Endometrial microvascular endothelial cells (primary cell): Measurements from ENCODE around the gene CDC42SE2. TPM values are rescaled to one million over a fixed set of nuclear protein-coding genes. Genes with fewer than 3 reads are reported as not detected.

Source experiments
- in situ Hi-C: cut with HindIII; loops from 2 replicates; pipeline ENCODE4 v1.10.0; 2017; ENCODE audit warnings: low sequenced_read_pairs, low pct_unique_long_range_greater_than_20kb; ENCODE audit errors: inconsistent ontology term
- total RNA-seq: library from RNA; depleted of rRNA; stranded (reverse); fragments of >200 nt; gene quantifications from one replicate; pipeline ENCODE4 v1.2.3, GENCODE V29; 2015; ENCODE audit errors: inconsistent ontology term

Gene CDC42SE2, protein sequence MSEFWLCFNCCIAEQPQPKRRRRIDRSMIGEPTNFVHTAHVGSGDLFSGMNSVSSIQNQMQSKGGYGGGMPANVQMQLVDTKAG
- 28.6 TPM for total RNA-seq

DNA sequence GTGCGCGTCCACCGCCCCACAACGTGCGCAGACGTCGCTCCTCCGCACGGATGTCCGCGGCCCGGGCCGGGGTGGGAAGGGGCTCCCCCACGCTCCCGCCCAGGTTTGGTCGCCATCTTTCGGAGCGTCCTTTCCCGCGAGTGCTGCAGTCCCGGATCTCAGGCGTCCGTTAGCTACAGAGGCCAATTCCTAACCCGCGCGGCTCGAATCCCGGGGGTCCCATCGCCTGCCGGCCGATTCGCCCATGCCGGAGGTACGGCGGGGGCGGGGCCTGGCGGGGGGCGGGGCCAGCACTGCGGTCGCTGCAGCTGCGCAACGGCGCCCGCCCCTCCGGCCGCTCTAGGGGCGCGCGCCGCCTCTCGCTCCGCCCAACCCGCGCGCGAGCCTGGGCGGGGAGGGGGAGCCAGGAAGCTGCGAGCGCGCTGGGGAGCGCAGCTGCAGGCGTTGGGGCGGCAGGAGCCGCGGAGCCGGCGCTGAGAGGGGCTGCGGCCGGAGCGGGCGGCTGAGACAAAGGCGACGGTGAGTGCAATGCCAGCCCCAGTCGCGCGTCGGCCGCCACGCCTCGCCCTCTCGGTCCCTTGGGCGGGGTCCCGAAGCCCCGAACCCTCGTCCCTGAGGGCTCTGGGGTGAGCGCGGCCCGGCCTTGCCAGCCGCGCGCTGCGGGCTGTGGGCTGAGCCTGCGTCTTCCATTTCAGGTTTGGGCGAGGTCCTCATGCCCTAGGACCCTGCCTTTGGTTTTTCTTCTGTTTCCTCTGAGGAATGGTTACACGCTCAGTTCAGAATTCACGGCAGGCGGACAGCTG, at the start of gene CDC42SE2:
Gene CDC42SE2 (plus strand): TSS at position 406 of the 803 bp plus-strand sequence. CDS start 95,441 bp downstream, outside the sequence.
- in situ Hi-C loops, result loop anchor here (25.0 kb wide), 2 partner anchors 102 to 148 kb away; partner anchors contain the start of genes HINT1 and LYRM7

DNA sequence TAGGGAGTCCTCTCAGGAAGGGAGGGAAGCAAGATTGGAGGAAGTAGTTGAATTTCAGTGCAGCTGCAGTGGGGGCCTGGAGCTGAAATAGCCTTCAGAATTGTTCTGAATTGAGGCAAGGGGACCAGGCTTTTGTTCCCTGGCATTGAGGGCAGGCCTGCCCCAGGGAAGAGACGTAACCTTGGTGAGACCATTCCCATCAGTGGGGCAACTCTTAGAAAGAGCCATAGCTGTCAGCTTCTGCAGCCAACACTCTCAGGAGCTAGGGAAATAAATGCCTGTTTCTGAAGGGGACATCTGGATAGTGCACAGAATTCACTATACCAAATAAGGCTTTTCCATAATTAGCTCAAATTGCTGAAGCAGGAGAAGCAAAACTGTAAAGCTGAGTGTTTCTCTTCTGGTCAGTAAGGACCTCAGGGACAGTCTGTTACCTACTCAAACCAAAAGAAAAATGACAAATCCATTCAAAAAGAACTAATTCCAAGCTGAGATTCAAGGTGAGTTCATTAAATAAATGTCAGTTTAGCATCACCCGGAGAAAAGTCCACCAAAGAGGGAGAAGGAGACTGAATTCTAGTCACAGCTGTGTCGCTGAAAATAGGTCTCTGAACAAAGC, 49.1 kb upstream of the CDC42SE2 start:
- in situ Hi-C loops, result no loop called here

DNA sequence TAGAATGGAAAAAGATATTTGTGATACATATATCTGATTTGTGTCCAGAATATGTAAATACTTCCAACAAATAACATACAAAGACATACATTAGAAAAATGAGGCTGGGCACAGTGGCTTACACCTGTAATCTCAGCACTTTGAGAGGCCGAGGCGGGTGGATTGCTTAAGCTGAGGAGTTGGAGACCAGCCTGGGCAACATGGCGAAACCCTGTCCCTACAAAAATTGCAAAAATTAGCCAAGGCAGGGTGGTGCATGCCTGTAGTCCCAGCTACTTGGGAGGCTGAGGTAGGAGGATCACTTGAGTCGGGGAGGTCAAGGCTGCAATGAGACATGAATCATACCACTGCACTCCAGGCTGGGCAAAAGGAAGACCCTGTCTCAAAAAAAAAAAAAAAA, 46.1 kb upstream of the CDC42SE2 start:
- in situ Hi-C loops, result no loop called here

DNA sequence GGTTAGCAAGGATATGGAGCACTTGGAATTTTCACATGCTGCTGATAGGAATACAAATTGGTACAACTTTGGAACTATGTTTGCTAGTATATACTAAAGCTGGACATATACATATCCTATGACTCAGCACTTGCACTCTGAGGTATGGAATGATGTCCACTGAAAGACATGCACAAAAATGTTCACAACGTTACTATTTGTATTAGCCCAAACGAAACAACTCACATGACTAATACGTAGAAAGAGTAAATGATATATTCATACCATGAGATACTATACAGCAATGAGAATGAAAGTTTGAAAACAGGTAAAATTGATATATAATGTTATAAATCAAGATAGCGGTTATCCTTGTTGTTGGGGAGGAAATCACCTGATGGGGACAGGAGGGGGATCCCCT, 45.5 kb upstream of the CDC42SE2 start:
- in situ Hi-C loops, result no loop called here

DNA sequence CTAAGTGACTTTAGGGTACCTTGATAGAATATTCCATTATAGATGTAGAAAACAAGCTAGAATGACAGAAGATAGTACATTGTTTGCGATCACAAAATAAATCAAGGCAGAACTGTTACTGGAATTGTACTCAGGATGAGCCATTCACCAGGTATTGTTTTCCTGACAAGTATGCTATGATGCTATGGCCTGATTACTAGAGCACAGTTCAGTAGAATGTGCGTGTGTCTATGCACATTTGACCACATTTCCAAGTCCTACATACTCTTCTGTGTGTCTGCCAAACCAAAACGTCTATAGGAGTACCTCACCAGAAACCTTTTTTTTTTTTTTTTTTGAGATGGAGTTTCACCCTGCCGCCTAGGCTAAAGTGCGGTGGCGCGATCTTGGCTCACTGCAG, 43.3 kb upstream of the CDC42SE2 start:
- in situ Hi-C loops, result no loop called here

DNA sequence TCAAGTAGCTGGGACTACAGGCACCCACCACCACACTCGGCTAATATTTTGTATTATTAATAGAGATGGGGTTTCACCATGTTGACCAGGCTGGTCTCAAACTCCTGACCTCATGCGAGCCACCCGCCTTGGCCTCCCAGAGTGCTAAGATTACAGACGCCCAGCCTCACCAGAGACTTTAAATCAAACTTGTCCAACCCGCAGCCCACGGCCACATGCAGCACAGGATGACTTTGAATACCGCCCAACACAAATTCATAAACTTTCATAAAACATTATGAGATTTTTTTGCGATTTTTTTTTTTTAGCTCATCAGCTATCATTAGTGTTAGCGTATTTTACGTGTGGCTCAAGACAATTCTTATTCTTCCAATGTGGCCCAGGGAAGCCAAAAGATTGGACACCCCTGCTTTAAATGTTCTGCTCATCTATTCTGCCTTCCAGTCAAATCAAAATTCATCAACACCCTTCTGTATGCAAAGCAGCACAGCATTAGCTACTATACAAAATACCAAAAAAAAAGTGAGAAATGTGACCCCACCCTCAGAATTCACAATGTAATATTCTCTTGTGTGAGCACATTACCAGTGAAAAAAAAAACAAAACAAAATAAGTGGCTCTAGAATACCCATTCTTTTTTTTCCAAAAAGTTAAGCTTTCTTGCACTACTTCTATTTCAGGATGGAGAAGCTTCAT, 42.7 kb upstream of the CDC42SE2 start:
- in situ Hi-C loops, result no loop called here

DNA sequence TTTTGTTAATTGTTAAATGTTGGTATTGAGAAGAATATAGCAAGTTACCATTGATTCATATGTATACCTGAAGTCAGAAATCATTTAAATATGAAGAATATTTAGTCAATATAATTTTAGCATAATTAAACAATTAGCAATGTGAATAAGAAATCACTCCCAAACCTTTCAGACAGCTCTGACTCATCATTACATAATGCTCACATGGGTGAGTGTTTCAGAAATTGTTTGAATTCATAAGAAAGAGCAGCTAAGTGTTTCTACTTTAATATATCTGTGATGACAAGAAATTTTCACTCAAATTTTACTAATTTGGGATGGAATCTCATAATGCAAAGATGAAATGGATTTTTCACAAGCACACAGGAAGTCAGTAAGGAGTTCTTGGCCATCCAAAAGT, 42.0 kb upstream of the CDC42SE2 start:
- in situ Hi-C loops, result no loop called here

DNA sequence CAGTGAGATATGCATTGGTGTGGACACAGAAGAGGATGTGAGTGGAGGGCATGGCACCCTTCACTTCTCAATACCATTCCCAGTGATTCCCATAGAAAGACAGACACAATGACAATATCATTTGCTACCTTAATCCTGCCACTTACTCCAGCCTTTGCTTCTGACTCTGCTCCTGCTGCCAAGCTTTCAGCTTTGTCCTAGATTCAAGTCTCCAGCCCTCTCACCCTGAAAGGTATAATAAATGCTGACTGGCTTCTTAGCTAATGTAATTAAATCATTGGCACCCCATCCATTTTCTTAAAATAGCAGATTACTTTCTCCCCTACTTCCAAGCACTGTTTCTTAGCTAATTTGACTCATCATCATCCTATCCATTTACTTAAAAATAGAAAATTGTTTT, 41.1 kb upstream of the CDC42SE2 start:
- in situ Hi-C loops, result no loop called here

DNA sequence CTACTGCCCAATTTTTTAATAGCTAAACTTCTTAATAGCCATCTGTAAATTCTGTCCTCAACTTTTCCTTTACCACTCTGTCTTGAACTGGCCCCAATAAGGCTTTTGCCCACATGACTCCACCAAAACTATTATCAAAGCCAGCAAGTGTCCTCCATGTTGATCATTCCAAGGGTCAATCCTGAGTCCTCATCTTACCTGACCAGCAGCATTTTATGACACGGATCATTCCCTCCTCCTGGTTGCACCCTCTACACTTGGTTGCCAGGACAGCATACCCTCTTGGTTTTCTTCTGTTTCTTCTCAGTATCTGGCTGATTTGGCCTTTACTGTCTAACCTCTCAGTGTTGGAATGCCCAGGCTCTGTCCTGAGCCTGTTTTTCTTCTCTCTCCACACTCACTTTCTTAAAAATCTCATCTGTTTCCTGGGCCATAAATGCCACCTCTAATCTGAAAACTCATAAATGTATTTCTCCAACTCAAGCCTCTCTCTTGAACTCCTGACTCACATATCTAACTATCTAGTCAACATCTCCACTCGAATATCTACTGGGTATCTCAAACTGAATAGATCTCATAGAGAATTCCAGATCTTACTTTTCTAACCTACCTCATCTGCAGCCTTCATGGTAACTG, 40.0 kb upstream of the CDC42SE2 start:
- in situ Hi-C loops, result no loop called here

DNA sequence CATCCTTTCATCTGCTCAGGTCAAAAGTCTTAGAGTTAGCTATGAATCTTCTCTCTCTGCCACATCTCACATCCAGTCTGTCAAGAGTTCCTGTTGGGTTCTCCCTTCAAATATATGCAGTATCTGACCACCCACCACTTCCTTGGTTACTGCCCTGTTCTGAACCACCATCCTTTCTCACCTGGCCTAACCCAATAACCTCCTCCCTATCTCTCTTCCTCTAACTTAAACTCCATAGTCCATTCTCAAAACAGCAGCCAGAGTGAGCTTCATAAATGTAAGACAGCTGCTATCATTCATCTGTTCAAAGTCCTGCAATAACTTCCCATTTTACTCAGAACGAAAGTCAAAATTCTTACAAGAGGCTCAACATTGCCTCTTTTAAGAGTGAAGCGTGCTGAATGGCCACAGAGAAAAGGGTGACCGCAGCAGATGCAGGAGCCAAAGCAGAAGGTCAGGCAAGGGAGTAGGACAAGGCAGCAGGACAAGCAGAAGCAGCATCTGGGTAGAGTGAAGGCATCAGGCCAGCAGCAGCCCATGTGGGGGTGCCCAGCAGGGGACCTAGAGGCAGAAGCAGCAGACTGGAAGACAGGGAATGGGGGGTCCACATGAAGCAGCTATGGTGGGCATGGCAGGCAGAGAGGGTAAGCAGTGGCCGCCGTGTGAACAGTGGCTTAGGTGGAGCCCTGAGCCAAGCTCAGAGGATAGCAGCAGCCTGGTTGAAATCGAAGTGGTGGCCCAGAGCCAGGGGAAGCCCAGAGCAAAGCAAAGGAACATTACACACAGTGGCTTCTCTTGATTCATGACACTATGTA, 39.3 kb upstream of the CDC42SE2 start:
- in situ Hi-C loops, result no loop called here

DNA sequence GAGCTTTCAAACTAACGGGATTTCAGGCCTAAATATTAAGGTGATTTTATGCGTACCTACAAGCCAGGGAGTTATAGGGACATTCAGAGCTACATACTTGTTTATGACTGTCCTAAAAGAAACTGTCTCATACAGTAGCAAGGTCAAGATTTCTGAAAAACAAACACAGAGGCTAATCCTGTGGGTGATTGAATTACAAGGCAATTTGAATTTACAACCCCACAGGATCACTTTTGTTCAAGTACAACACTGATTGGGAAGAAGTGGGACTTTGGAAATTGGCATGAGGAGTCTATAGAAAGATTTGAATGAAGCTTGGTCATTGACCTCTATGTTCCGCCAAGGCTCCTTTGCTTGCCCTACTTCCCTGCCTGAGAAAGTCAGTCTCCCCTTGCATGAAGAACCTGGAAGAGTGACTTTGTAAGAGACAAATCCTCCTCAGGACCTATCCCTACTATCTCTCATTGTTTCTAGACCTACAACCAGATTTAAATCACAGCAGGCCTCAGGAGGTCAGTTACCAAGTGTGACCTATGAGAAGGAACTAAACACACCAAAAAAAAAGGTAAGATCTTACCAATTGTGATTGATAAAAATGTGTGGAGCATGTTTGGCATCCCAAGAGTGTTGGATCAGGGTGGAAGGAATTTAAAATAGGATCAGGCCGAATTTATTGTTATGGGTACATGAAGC, 38.4 kb upstream of the CDC42SE2 start:
- in situ Hi-C loops, result no loop called here

DNA sequence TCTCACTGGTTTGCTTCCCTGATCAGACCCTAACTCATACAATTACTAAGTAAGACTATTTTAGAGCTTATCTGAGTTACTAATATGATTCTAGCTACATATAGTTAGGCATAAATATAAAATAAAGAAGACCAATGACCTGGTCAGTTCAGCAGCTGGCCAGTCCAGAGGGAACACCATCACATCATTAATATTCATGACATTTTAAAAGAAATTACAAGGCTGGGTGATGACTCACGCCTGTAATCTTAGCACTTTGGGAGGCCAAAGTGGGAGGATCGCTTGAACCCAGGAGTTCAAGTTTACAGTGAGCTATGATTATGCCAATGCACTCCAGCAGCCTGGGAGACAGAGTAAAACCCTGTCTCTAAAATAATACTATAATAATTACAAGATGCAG, 37.0 kb upstream of the CDC42SE2 start:
- in situ Hi-C loops, result no loop called here

DNA sequence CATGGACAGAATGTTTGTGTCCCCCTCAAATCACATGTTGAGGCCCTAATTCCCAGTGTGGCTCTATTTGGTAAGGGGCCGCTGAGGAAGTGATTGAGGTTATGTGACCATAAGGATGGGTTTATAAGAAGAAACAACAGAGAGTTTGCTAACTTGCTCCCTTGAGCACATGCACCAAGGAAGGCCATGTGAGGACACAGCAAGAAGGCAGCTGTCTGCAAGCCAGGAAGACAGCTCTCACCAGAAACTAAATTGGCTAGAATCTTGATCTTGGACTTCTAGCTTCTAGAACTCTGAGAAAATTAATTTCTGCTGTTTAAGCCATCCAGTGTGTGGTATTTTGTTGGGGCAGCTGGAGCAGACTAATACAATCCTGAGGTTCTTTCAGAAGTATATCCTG, 35.2 kb upstream of the CDC42SE2 start:
- in situ Hi-C loops, result no loop called here

DNA sequence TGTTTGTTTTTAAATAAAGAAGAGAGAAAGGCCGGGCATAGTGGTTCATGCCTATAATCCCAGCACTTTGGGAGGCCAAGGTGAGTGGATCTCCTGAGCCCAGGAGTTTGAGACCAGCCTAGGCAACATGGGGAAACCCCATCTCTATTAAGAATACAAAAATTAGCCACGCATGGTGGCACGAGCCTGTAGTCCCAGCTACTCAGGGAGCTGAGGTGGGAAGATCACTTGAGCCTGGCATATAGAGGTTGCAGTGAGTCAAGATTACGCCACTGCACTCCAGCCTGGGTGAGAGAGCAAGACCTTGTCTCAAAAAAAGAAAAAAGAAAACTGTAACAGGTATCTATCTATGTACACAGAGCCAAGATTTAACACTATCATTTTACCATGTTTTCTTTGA, 34.2 kb upstream of the CDC42SE2 start:
- in situ Hi-C loops, result no loop called here

DNA sequence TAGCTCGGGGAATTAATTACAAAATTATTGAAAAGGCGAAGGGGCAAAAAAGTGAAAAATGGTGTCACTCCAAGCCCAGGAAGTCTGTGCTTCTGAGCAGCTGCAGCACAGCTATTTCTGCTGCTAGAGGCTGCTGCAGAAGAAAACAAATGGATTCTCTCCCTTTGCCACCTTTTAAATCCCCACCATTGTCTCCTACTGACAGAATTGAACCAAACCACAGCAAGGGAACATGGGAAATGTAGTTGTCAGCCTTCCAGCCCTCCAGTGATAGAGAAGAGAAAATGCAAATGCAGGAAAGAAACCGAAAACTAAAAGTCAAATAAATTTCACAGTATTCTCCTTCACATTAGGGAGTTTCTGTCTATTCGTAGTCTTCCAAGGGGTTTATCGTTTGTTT, 33.4 kb upstream of the CDC42SE2 start:
- in situ Hi-C loops, result no loop called here

DNA sequence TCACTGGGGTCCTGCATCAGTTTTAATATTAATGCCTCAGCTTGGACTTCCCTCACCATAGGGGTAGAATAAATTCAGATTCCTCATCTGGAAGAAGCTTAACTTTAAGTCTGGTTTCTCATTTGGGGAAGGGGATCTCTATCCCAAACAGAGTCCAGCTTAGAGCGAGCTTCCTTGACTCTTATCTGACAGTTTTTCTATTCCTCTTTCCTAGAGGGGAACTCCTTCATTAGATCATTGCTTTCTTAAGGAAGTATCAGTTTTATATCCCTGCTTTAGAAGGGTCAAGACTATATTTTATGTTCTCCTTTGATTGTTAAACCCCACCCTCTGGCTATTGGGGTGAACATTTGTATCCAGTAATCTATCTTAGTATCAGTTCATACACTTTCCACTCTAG, 24.2 kb upstream of the CDC42SE2 start:
- in situ Hi-C loops, result no loop called here

DNA sequence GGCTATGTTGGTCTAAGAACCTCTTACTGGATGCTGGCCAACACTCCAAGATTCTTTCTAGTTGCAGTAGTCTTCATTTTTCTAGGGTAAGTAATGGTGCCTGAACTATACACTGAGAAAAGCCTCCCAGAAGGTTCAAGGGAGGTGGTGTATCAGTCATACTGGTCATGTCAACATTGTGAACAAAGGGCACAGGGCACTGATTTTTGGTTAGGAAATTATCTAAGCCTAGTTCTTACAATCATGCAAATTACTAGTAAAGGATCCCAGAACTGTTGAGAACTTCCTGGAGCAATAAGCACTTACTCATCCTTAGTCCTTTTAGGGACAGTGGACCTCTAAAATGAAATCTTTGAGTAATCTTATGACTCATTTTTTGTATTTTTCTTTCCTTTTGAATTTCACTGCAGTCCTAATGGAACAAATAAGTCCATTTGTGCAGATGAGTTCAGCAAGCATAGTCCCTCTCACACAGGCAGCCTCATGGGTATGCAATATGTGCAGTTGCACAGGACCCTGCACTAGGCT, 21.1 kb upstream of the CDC42SE2 start:
- in situ Hi-C loops, result no loop called here

DNA sequence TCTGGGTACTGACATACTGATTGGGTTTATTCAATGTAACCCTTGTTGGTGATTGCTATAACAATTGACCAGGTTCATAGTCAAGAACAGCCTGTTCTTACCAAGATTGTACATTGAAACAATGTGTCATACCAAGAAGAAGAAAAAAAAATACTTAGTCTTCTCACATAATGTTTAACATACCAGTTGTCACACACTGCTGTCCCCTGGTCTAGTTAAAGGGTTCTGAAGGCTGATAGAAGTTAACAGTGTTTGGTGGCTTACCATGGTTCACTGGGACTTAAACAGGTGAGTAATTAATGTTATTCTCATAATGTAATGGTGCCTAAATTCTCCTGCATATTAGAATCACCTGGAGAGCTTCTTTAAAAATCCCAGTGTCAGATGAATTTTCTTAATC, 18.5 kb upstream of the CDC42SE2 start:
- in situ Hi-C loops, result no loop called here
